H1 (cell line): ENCODE results near the gene OR8A1. TPM values are rescaled to one million over a fixed set of nuclear protein-coding genes. Genes with fewer than 3 reads are reported as not detected.

Experiments
- CHD7 ChIP-seq: fragments of 300-600 bp; sonication (generic); IDR thresholded peaks from 2 replicates; pipeline ENCODE4 v1.7.1; 2012; ENCODE audit warnings: low read length, moderate library complexity, mild to moderate bottlenecking, inconsistent platforms; ENCODE audit not compliant: insufficient replicate concordance
- MAFK ChIP-seq: IDR thresholded peaks from 2 replicates; pipeline ENCODE4 v1.6.1; 2012; ENCODE audit warnings: low read depth, mild to moderate bottlenecking, improper control_type of control experiment, low read length
- MAX ChIP-seq: IDR thresholded peaks from 2 replicates; pipeline ENCODE4 v1.6.1; 2012; ENCODE audit warnings: inconsistent platforms
- TAF7 ChIP-seq: optimal IDR thresholded peaks from 2 replicates; pipeline ENCODE3; 2011; ENCODE audit warnings: low read depth, mild to moderate bottlenecking, inconsistent platforms, low read length, moderate library complexity, borderline replicate concordance
- polyA plus RNA-seq, 7 experiments: library from polyadenylated mRNA; depleted of rRNA in 3 of 7; stranded (reverse) in 5 of 7; unstranded in 2 of 7; fragments of >200 nt in 5 of 7; fragments of 200-250 nt in 2 of 7; gene quantifications; 1 replicate in 5 of 7; 2 replicates in 1 of 7; 4 replicates in 1 of 7; pipeline versions ENCODE4 v1.2.1 to v1.2.3, GENCODE V29; 2011 to 2013; ENCODE audit warnings: missing spikeins in 2 of 7, mixed read lengths in 2 of 7
- total RNA-seq: library from RNA; stranded (reverse); fragmentation: NEBNext Ultra II Directional; extraction: Animal tissue kit (Norgen Biotek cat#: 25700); gene quantifications from 2 replicates; pipeline ENCODE4 v1.2.1, GENCODE V29; 2021

Gene OR8A1
- total and polyA plus RNA-seq, 2 of the 8 experiments (the other 6 are each of a cell fraction or from before 2014, with no cell fraction given): not detected

DNA sequence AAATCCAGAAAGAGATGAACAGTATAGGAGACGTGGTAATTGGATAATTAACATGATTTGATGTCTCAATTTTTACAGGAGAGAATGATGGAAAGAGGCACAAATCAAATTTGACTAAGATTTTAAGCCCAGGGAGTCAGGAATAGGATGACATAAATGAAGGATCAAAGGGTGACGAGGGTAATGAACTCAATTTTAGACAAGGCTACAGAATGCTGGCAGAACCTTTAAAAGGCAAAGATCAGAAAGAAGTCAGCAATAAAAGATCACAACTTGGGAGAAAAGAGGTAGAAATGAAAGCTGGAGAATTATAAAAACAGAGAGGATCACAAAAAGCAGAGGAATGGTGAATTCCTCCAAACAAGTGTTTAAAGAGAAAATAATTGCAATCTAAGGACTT lies 13.0 kb upstream of the OR8A1 start (continued):
- TF ChIP-seq CHD7 (no peak), MAFK (no peak), MAX (no peak), TAF7 (no peak)
